Activated naive CD8-positive, alpha-beta T cell (primary cell): ENCODE results near the gene NUP35.

Experiments used
- H3K27ac Mint-ChIP-seq: one replicate; pipeline ENCODE4 v1.8.0; 2021; ENCODE audit warnings: mixed read lengths
- H3K27me3 Mint-ChIP-seq: one replicate; pipeline ENCODE4 v1.8.0; 2021; ENCODE audit warnings: mixed read lengths
- H3K36me3 Mint-ChIP-seq: one replicate; pipeline ENCODE4 v1.8.0; 2021; ENCODE audit warnings: mixed read lengths
- H3K4me1 Mint-ChIP-seq: one replicate; pipeline ENCODE4 v1.8.0; 2021; ENCODE audit warnings: low read depth, mixed read lengths
- H3K4me3 Mint-ChIP-seq: one replicate; pipeline ENCODE4 v1.8.0; 2021; ENCODE audit warnings: mild to moderate bottlenecking, mixed read lengths
- H3K9me3 Mint-ChIP-seq: one replicate; pipeline ENCODE4 v1.8.0; 2021; ENCODE audit warnings: low read depth, mixed read lengths

NUP35 gene, protein sequence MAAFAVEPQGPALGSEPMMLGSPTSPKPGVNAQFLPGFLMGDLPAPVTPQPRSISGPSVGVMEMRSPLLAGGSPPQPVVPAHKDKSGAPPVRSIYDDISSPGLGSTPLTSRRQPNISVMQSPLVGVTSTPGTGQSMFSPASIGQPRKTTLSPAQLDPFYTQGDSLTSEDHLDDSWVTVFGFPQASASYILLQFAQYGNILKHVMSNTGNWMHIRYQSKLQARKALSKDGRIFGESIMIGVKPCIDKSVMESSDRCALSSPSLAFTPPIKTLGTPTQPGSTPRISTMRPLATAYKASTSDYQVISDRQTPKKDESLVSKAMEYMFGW

DNA sequence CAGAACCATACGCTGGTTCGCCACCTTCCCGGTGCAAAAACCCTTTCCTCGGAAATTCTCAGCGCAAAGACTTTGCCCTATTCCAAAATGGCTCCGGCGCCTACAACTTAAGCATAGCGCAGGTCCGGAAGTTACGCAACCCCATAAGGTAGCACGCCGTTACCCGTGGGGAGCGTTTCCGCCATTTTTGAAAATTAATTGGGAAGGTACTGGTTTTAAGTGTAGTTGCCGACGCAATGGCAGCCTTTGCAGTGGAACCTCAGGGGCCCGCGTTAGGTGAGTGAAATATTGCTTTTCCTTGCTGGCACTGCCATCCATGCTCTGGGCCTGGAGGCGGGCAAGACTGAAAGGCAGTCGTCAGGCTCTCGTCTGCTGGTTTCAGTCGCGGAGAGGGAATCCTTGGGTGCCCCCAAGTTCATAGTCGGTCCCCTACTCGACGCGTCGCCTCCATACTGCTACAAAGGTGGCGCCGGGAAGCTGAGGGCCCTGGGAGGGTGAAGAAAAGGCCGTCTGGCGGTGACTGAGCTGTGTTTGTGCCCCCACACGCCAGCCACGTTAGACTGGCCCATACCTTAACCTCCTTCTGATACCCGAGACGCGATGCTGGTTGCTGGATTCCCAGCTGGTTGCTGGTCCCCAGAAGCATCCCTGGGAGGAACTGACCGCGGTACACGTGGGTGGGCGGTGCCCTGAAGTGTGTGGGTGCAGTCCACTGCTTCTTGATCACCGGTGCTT lies at the start of gene NUP35:
NUP35 (plus strand) TSS at position 222 of the 735 bp plus-strand sequence; CDS start at position 237, 15 bp downstream.
- H3K4me1 Mint-ChIP-seq, result peaks cover 37% of the 10 kb centered on the region
- H3K36me3 Mint-ChIP-seq, result peaks cover 6% of the 10 kb centered on the region
- no peaks in the 10 kb centered on the region for H3K9me3 Mint-ChIP-seq
- H3K27ac Mint-ChIP-seq, result peak within 1 kb of the TSS; percentile 99
- peaks cover under 1% of the 10 kb centered on the region for H3K27me3 Mint-ChIP-seq
- peak within 1 kb of the TSS; percentile 97 for H3K4me3 Mint-ChIP-seq

DNA sequence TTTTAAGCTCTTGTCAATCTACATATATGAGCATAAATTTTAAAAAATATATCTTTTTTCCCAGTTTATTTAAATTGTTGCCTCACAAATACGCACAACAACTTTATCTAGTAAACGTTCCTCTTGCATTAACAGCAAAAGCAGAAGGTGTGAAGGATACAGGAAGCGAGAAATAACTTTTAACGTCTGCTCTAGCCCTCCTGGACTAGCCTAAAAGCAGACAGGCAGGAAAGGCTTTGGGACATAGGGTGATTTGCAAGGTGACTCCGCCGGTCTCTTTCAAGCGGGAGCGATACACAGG lies 46.1 kb upstream of the NUP35 start:
- Mint-ChIP-seq H3K9me3 (no peaks in the 10 kb centered on the region), H3K4me1 (peaks cover 6% of the 10 kb centered on the region), H3K27ac (no peak overlapping the region), H3K36me3 (no peaks in the 10 kb centered on the region), H3K27me3 (peaks cover 3% of the 10 kb centered on the region), H3K4me3 (peak overlapping the region; percentile 92)

DNA sequence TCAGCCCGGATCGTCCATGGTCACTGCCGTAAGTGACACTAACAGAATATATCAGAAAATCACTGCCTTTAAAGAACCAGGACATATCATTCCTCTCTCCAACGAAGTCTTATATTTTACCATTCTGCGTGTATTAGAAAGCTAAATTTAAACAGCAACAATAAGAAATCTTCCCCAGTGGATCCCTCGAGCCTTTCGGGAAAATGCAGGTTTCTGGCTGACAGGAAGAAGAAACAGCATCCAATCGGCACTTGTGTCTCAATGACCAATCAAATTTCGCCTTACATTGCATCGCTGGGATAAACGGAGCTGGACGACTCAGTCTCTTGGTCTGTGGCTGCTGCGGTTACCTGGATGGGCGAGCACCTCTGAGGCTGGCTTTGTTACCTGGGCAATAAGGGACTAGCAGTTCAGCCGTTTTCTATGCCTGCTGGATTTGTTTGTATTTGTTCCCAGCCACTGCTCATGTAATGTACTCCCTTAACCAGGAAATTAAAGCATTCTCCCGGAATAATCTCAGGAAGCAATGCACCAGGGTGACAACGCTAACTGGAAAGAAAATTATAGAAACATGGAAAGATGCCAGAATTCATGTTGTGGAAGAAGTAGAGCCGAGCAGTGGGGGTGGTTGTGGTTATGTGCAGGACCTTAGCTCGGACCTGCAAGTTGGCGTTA lies 45.6 kb upstream of the NUP35 start, which contains the start of gene DUSP19:
DUSP19 (plus strand) TSS at position 284 of the 675 bp plus-strand sequence; CDS start at position 471, 187 bp downstream.
- Mint-ChIP-seq H3K27me3 (peaks cover 3% of the 10 kb centered on the region), H3K9me3 (no peaks in the 10 kb centered on the region), H3K4me3 (peak within 1 kb of the TSS; percentile 92), H3K4me1 (peaks cover 6% of the 10 kb centered on the region), H3K27ac (peak within 1 kb of the TSS; percentile 25), H3K36me3 (no peaks in the 10 kb centered on the region)

DNA sequence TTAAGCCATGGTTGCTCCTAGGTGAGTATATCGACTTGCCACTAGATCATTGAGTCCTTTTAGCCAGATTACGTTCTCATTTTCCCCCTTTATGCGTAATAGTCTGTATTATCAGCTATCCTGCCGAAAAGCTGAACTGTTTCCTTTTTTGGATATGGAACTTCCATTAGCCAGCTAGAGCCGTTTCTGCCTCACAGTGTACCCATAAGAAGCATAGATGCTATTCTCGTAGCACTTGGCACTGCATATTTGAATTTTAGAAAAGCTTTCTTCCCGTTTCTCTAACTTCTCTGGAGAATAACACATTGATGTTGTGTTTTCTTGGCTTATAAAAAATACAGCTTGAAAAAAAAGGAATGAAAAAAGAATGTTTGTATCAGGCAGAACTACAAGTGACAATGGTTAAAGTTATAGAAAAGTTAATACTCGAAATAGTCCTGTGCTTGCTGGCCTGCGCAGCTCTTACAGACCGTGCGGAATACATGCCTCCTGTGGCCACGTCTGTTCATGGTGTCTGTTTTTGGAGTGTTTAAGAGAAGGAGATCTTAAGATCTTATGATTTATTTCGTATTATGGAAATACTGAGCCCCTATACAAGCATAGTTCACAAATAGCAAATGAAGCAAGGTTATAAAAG lies 45.0 kb upstream of the NUP35 start:
- Mint-ChIP-seq H3K4me3 (peak overlapping the region; percentile 92), H3K9me3 (no peaks in the 10 kb centered on the region), H3K27me3 (peaks cover 3% of the 10 kb centered on the region), H3K36me3 (no peaks in the 10 kb centered on the region), H3K27ac (no peak overlapping the region), H3K4me1 (peaks cover 6% of the 10 kb centered on the region)

DNA sequence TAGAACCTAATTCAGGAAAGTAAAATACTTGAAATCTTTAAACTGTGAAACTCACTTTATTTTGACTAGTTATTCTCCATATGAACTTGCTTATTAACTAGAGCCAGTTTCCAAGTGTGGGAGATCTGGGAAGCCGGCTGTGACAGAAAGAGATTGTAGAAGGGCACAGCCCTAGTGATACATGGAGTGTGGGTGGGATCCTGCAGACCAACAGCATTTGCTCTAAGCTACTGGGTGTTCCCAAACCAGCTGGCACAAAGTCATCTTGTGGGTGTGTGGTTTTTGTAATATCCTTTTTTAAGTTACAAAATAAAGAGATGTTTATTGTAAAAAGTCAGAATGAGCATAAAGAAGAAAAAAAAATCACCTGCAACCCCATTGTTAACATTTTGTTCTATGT lies 42.3 kb upstream of the NUP35 start:
- Mint-ChIP-seq H3K4me3 (no peak overlapping the region), H3K9me3 (no peaks in the 10 kb centered on the region)

DNA sequence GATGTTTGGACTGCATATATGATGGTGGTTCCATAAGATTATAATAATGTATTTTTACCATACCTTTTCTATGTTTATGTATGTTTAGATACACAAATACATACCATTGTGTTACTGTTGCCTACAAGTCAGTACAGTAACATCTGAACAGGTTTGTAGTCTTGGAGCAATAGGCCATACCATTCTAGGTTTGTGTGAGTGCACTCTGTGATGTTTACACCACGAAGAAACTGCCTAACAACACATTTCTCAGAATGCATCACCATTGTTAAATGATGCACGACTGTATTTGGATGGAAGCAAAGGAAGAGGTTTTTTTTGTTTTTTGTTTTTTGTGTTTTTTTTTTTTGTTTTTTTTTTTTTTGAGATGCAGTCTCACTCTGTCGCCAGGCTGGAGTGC lies 36.2 kb upstream of the NUP35 start:
- Mint-ChIP-seq H3K9me3 (no peaks in the 10 kb centered on the region), H3K27ac (no peak overlapping the region), H3K4me3 (no peak overlapping the region), H3K36me3 (peaks cover 5% of the 10 kb centered on the region), H3K27me3 (no peaks in the 10 kb centered on the region), H3K4me1 (no peaks in the 10 kb centered on the region)

More for the DNA sequence above, 42.3 kb upstream of the NUP35 start:
- H3K27ac Mint-ChIP-seq, result no peak overlapping the region
- no peaks in the 10 kb centered on the region for H3K36me3 Mint-ChIP-seq
- peaks cover 3% of the 10 kb centered on the region for H3K27me3 Mint-ChIP-seq
- H3K4me1 Mint-ChIP-seq, result peaks cover 6% of the 10 kb centered on the region

DNA sequence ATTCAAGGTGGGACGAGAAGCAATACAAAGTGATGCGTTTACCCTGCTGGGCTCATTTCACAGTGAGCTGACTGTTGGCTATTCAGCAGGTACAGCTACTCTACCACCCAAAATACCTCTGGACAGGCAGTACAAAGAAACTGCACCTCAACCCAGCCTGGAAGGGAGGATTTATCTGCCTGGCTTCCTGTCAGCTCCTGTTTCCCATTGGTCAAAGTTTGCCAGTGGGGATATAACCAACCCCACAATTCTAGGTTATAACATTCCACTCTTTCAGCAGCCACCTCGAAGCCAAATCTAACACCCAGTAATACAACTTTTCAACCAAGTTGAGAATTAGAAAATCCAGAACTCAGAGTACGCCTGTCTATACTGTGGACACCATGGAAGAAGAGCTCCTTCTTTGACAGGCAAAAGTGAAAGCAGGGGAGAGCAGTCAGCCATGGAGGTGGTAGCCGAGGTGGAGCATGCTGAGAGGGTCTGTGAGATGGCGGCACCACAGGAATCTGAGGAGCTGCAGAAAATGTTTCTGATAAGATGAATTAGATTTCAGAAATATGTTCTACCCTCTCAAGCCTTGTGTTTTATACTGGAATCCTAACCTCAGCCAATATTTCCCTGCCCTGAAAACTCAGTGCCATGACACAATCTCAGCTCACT lies 34.9 kb upstream of the NUP35 start:
- H3K9me3 Mint-ChIP-seq, result no peaks in the 10 kb centered on the region
- H3K4me3 Mint-ChIP-seq, result no peak overlapping the region
- H3K27ac Mint-ChIP-seq, result no peak overlapping the region

DNA sequence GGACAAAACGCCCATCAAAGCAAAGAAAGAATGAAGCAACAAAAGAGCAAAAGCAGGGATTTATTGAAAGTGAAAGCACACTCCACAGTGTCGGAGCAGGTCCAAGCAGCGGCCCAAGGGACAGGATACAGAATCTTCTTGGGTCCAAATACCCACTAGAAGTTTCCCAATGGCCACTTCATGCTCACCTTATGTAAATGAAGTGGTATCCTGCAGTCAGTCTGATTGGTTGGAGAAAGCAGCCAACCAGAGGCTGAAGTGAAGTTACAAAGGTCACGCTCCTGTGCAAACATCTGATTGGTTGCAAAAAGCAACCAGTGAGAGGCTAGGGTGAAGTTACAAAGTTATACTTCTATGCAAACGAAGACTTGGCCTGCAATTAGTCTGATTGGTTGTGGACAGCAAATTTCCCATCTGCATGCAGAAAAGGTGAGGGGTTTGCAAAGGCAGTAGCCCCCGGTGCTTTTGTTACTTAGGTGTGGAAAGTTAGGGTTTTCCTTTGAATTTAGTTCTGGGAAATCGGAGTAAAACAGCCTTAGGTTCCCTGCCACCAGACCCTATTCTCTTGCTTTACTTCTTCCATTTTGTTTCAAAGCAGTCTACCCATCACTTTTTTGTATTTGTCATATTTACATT lies 32.8 kb upstream of the NUP35 start:
- no peaks in the 10 kb centered on the region for H3K9me3 Mint-ChIP-seq
- no peaks in the 10 kb centered on the region for H3K27me3 Mint-ChIP-seq
- no peaks in the 10 kb centered on the region for H3K4me1 Mint-ChIP-seq
- no peak overlapping the region for H3K27ac Mint-ChIP-seq
- H3K36me3 Mint-ChIP-seq, result peaks cover 5% of the 10 kb centered on the region
- no peak overlapping the region for H3K4me3 Mint-ChIP-seq

More for the DNA sequence above, 34.9 kb upstream of the NUP35 start:
- Mint-ChIP-seq H3K4me1 (no peaks in the 10 kb centered on the region), H3K36me3 (peaks cover 5% of the 10 kb centered on the region), H3K27me3 (no peaks in the 10 kb centered on the region)

DNA sequence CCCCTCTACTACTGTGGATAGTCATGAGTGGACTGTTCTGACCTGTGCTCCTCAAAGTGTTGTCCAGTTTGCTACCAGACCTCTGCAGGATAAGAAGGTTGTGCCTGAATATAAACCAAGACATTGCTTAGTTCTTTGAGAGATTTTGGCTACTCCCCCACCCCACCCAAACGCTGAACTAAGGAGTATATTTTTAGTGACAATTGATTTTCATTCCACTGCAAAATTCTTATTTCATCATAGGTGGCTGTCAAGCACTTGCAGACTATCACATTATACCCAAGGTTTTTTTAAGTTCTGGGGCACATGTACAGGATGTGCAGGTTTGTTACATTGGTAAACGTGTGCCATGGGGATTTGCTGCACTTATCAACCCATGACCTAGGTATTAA lies 32.3 kb upstream of the NUP35 start:
- H3K4me1 Mint-ChIP-seq, result no peaks in the 10 kb centered on the region
- H3K36me3 Mint-ChIP-seq, result peaks cover 7% of the 10 kb centered on the region
- no peak overlapping the region for H3K4me3 Mint-ChIP-seq
- no peak overlapping the region for H3K27ac Mint-ChIP-seq
- no peaks in the 10 kb centered on the region for H3K27me3 Mint-ChIP-seq
- H3K9me3 Mint-ChIP-seq, result no peaks in the 10 kb centered on the region

DNA sequence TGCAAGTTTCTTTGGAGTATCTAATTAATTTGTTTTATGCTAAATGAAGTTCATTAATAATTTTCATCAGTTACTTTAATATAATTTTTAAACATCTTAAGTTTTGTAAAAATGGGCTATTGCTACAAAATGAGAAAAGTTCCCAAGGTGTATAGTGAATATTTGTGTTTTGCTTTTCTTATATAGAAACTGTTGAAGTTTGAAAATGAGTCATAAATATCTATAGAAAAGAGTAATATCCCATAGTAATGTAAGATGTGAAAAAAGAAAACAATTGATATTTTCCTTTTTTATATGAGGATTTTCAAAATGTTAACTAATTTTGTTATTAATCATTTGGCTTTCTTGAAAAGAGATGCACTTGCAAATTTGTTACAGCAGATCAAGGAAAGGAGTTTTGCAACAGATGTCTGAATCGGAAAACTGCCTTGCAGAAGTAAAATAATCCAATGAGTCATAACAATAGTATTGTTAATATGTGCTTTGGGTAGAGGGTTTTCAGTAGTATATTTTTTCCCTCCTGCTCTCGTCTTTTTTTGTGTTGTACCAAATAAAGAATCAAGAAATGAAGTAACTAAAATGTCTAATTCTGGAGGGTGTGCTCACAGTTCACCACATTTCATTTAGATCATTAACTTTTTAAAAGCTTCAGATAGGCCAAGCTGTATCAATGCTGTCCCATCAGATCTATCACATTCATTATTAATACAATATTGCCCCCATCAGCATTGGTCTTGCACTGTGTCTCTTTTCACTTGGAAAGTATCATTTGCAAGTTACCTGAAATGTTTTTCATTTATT lies 30.2 kb upstream of the NUP35 start:
- no peak overlapping the region for H3K4me3 Mint-ChIP-seq

DNA sequence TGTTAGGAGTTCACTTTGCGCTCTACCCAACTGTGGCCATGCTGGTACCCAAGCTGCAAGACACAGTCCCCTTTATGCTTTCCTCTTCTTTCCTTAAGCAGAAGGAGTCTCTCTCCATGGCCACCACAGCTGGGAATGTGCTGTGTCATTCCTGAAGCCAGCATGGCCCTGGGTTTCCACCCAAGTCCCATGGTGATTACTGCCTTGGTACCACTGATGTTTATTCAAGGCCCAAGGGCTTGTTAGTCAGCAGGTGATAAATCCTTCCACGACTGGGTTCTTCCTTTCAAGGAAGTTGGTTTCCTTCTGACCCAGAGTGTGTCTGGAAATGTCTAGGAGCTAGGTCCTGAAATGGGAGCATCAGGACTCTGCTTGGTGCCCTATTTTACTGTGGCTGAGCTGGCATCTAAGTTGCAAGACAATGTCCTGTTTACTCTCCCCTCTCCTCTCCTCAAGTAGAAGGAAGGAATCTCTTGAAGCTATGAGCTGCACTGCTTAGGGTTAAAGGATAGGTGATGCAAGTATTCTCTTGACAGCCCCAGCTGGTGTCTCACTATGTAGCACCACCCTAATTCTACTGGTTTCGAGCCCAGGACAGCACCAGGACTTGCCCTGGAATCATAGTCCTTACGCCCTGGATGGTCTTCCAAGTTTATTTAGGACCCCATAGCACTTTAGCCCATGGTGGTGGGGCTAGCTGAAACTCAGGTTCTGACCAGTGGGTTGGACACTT lies 18.7 kb upstream of the NUP35 start:
- Mint-ChIP-seq H3K27ac (no peak overlapping the region), H3K4me1 (no peaks in the 10 kb centered on the region), H3K36me3 (peaks cover 2% of the 10 kb centered on the region), H3K9me3 (no peaks in the 10 kb centered on the region), H3K27me3 (peaks cover 10% of the 10 kb centered on the region), H3K4me3 (no peak overlapping the region)

More for the DNA sequence above, 30.2 kb upstream of the NUP35 start:
- Mint-ChIP-seq H3K36me3 (peaks cover 5% of the 10 kb centered on the region), H3K27ac (no peak overlapping the region), H3K27me3 (no peaks in the 10 kb centered on the region), H3K9me3 (no peaks in the 10 kb centered on the region), H3K4me1 (no peaks in the 10 kb centered on the region)

DNA sequence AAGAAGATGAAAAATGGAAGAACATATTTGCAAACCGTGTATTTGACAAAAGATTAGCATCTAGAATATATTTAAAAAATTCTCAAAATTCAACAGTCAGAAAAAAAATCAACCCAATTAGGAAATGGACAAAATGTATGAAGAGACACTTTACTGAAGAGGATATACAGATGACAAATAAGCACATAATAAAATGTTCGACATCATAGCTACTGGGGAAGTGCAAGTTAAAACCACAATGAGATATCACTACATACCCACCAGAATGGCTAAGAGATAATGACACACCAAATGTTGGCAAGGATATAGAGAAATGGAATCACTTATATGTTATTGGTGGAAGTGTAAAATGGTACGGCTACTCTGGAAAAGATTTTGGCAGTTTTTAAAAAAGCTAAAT lies 11.7 kb upstream of the NUP35 start:
- Mint-ChIP-seq H3K36me3 (no peaks in the 10 kb centered on the region), H3K9me3 (no peaks in the 10 kb centered on the region), H3K4me3 (no peak overlapping the region), H3K27ac (no peak overlapping the region), H3K4me1 (no peaks in the 10 kb centered on the region), H3K27me3 (peaks cover 9% of the 10 kb centered on the region)

DNA sequence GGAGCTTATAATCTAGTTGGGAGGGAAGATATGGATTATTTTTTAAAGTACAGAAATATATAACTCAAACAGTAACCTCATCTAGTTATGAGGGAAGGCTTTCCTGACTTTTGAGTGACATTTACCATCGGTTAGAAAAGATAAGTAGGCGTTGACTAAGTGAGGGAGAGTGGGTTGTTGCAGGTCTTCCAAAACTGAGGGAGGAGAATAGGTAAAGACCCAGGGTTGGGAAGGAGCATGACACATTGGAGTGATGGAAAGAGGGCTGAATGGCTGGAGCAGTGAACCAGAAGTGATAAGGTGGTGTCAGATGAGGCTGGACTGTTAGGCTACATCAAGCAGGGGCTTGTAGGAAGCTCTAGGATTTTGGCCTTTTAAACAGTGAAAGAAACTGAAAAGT lies 10.6 kb upstream of the NUP35 start:
- H3K36me3 Mint-ChIP-seq, result no peaks in the 10 kb centered on the region

More for the DNA sequence above, 10.6 kb upstream of the NUP35 start:
- H3K27me3 Mint-ChIP-seq, result peaks cover 13% of the 10 kb centered on the region
- H3K9me3 Mint-ChIP-seq, result no peaks in the 10 kb centered on the region
- H3K27ac Mint-ChIP-seq, result no peak overlapping the region
- H3K4me3 Mint-ChIP-seq, result no peak overlapping the region
- no peaks in the 10 kb centered on the region for H3K4me1 Mint-ChIP-seq
